ENCODE data around the gene DHRS2.
"Not testable (repeated sequence)": the region's sequence is repeated elsewhere in the genome, so short reads cannot be mapped to it uniquely, and the experiment has no call there.

The DHRS2 gene

DNA sequence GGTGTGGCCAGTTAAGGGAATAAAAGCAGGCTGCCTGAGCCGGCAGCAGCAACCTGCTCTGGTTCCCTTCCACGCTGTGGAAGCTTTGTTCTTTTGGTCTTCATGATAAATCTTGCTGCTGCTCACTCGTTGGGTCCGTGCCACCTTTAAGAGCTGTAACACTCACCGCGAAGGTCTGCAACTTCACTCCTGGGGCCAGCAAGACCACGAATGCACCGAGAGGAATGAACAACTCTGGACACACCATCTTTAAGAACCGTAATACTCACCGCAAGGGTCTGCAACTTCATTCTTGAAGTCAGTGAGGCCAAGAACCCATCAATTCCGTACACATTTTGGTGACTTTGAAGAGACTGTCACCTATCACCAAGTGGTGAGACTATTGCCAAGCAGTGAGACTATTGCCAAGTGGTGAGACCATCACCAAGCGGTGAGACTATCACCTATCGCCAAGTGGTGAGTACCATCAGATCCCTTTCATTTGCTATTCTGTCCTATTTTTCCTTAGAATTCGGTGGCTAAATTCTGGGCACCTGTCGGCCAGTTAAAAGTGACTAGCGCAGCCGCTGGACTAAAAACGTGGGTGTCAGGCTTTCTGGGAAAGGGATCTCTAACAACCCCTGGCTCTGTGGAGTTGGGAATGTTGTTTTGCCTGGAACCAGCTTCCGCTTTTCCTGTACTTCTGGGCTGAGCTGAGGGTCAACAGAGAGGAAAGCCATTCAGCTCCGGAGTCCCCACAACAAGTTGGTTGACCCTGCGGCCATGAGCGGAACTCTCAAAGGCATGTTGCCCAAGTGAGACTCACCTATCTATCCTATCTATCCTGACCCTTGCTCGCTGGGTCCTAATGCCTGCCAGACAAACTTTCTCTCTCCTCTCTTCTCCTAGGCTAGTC, at the start of gene DHRS2:
TSS of gene DHRS2 (plus strand) at position 48 of the 895 bp plus-strand sequence. CDS start 2,501 bp downstream, outside the sequence.
- DNase-seq = no peak

DNA sequence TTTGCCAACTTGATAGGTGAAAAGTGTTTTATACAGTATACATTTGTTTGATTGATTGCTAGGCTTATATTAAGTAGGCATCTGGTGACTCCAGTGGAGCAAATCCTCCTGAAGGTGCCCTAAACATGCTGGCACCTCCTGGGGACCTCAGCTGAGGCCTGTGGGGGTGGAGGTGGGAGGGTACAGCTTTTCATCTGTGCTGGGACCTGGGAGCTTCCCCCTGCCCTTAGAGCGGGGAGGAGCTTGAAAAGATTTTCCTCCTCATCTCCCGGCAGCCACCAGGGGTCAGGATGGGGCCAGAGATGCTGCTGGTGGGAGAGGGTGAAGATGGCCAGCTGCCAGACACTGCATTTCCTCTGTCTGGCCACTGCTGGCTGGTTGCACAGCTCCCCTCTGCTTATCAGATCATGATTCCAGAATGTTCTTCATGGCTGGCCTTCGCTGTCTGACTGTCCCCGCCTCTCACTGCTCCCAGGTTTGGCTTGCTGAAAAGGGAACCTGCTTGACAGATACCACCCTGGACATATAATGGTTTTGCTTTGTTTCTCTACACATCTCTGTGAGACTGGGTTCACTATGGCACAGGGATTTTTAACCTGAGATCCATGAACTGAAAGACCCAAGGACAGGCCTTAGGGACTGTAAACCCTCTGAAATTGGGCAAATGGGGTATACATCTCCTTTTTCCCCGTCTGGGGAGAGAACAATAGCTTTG, 47.1 kb upstream of the DHRS2 start:
- peak; percentile 95 for DNase-seq

DNA sequence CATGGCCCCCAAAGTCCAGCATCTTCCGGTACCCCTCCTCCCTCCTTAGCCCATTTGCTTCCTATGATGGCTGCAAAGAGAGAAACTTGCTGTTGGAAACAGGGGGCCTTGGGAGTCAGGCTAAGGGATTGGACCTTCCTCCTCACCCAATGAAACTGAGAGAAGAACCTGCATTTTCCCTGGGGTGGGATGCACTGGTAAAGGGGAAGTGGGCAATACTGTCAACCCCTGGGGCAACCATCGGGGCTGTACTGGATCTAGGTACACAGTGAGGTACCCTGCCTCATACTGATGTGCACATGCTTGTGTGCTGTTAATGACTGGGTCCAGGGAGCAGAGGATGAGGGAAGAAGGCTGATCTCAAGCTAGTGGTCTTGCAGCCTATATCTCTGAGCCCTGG, 46.6 kb upstream of the DHRS2 start:
- DNase-seq = no peak

DNA sequence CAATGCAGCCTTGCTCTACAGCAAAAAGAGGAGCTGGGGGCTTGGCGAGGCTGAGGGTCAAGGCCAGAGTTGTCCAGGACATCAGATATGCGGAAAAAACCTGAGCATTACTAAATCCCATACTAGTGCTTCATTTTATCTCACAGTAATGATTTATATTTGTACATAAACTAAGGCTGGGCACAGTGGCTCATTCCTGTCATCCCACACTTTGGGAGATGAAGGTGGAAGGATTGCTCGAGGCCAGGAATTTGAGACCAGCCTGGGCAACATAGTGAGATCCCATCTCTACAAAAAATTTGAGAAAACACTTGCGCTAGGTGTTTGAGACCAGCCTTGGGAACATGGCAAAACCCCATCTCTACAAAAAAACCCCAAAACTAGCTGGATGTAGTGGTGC, 46.0 kb upstream of the DHRS2 start:
- DNase-seq = no peak

GRCh38 chr14:23594191-23594590, 42.0 kb upstream of the DHRS2 start:
- not testable (repeated sequence) for DNase-seq

- no peak for DNase-seq
These were observed 35.8 kb upstream of the DHRS2 start for GRCh38 chr14:23600322-23600707.

- no peak for DNase-seq
These were observed 35.4 kb upstream of the DHRS2 start for GRCh38 chr14:23600806-23601205.

- no peak for DNase-seq
These were observed 34.7 kb upstream of the DHRS2 start for GRCh38 chr14:23601424-23601823.

DNA sequence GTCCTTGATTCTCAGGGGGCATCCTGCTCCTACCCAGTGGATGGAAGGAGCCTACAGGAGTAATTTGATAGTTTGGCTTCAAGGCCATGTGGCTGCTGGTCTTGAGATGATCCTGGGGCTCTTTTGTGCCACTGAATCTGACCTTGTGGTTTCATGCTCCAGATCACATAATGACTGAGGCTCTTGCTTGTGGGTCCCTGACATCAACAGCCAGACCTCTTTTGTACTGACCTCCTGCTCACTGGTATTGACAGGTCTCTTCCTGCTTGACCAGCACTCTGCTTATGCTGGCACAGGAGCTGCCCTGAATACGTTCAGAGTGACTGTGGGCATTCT, 34.4 kb upstream of the DHRS2 start:
- no peak for DNase-seq

- DNase-seq = peak; percentile 17
These were observed 33.7 kb upstream of the DHRS2 start for GRCh38 chr14:23602181-23603095.

- no peak for DNase-seq
These were observed 33.1 kb upstream of the DHRS2 start for GRCh38 chr14:23603103-23603502.

DNA sequence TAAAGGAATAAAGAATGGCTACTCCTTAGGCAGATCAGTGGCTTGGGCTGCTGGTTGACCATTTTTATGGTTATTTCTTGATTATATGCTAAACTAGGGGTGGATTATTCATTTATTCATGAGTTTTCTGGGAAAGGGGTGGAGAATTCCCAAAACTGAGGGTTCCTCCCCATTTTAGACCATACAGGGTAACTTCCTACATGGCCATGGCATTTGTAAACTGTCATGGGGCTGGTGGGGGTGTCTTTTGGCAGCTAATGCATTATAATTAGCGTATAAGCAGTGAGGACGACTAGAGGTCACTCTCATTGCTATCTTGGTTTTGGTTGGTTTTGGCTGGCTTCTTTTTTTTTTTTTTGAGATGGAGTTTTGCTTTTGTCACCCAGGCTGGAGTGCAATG, 32.0 kb upstream of the DHRS2 start:
- no peak for DNase-seq

GRCh38 chr14:23604675-23605170, 31.4 kb upstream of the DHRS2 start:
- DNase-seq = no peak

DNA sequence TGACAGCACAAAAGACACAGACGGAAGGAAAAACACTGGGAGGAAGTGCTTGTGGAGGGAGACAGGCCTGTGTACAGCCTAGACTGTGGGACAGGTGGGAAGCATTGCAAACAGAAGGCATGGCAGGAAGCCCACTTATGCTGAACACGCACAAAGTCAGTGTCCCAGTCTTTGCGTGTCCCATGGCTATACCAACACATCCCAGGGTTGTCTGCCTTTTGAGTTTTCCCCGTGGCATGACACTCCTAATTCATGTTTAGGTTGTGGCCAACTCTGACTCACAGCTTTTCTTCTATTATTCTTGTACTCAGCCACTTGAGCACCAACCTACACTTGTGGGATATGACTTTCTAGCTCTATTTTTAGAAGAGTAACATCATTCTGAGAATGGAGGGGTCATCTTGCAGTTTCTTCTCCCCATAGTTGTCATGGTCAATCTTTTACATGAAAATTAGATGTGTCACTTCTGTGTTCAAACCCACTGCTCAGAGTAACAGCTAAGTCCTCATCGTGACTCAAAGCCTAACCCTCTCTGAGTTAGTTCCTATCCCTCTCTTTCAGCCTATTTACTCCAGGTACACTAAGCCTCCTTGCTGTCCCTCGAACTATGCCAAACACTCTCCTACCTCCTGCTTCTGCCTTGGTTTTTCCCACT, 30.1 kb upstream of the DHRS2 start:
- DNase-seq = peak; percentile 6

DNA sequence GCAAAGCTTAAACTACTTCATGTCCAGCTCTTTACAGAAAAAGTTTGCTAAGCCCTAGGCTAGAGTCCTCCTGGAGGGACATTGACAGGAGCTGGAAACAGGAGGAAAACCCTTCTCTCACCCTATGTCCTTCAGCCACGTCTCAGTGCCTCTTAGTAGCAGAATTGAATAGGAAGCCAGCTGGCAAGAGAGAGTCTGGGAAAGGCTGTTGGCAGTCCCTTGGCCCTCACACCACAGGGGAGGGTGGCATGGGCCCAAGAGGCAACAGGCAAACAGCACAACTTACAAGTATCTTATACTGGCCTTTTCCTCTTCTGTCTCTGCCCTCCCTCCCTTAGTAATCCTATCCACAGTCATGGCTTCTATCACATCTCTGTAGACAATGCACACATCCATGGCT, 27.7 kb upstream of the DHRS2 start:
- no peak for DNase-seq

DNA sequence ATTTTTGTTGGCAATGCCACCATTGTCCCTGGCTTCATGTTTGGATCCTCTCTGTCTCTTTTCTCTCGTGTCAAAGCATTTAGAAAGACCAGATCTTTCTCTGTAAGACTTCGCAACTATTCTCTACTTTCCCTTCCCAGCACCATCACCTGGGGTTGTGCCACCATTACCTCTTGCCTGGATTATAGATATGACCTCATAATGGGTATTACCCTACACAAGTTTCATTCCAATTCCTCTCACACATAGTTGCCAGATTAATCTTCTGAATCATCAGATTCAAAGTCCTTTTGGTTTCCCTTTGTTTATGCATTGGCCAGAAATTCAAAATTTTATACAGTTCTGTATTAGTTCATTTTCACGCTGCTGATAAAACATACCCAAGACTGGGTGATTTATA, 27.2 kb upstream of the DHRS2 start:
- no peak for DNase-seq

DNA sequence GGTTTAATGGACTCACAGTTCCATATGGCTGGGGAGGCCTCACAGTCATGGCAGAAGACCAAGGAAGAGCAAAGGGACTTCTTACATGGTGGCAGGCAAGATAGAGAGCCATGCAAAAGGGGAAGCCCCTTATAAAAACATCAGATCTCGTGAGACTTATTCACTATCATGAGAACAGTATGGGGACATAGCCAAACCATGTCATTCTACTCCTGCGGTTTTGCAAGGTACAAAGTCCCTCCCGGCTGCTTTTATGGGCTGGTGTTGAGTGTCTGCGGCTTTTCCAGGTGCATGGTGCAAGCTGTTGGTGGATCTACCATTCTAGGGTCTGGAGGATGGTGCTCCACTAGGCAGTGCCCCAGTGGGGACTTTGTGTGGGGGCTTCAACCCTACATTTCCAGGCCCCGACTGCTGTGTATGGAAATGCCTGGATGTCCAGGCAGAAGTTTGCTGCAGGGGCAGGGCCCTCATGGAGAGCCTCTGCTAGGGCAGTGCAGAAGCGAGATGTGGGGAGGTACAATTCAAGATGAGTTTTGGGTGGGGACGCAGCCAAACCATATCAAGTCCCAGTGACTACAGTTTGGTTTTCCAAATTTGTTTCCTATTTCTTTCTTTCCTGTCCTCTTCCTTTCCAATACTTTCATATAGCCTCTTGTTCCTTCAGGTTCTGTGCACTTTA, 26.6 kb upstream of the DHRS2 start:
- not testable (repeated sequence) for DNase-seq

GRCh38 chr14:23610090-23610814, 25.9 kb upstream of the DHRS2 start:
- no peak for DNase-seq

DNA sequence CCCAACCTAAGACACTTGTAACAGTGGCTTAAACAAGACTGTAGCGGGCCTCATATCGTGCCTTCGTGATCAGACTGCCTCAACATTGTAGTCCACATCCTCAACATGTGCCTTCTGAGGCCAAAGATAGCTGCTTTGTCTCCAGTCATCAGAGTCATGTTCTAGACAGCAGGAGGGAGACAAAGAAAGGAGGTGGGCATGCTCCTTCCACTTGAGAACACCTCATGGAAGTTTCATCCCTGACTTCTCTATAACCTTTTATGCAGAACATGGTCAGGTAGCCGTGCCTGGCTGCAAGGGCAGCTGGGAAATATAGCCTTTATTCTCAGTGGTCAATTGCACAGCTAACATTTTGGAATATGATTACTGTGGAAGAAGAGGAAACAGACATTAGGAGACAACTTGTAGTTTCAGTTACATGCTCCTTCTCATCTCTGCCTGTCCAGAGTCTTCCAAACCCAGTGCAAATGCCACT, 25.3 kb upstream of the DHRS2 start:
- DNase-seq = no peak

DNA sequence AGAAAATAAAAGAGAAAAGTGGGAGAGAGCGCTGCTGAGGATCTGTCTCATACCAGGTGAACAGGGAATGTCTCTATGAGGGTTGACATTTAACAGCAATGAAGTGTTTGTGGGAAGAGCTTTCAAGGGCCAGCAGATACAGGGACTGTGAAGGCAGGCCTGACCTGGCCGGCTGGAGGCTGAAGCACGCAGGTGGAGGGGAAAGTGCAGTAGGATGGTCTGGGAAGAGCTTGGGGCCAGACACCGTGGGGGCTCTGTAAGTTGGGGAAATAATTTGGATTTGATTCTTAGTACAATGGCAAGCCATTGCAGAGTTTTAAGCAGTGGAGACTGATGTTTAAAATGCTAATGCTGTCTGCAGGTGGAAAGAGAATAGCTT, 23.8 kb upstream of the DHRS2 start:
- no peak for DNase-seq

DNA sequence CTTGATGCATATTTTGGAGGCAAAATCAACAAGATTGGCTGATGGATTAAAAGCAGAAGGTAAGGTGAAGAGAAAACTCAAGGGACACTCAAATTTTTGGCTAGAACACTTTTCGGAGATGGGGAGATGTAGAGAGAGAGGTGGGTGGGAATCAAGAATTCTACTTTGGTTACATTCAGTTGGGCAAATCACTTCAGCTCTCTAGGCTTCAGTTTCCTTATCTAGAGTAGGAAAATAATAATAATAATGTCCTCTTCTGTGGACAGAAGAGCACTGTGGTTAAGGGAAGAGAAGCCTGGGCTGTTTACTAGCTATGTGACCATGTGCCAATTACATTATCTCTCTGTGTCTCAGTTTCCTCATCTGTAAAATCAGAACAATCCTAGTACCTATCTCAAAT, 23.4 kb upstream of the DHRS2 start:
- DNase-seq = no peak
